ENCODE results near the gene LRAT.
"Not testable (repeated sequence)": the region's sequence is repeated elsewhere in the genome, so short reads cannot be mapped to it uniquely, and the experiment has no call there.

Gene LRAT

DNA sequence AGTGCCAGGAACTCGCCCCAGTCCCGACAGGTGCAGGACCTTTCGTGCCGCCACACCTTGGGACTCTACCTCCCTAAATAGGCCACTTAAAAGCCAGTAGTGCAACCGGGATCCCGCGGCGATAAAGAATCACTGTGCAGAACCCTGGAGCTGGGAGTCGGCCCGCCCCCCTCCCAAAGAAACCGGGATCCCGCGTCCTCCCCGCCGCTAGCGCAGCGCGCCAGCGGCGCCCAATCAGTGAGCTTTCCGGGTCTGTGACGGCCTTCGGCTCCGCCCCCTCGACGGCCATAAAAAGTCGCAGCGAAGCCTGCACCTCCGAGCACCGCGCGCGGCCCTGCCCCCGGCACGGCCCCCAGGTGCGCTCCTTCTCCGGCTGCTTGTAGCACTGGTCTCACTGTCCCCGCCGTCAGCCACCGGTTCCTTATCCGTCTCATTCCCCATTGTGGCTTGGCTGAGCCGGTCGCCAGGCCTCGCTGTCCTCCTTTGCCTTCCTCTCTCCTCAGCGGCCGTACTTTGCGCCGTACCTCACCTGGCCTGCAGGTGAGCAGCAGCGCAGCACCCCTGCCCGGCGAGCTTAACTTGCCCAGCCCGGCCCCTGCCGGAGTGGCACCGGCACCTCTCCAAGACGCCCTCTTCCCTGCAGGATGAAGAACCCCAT is at the start of gene LRAT:
LRAT (plus strand) TSS at position 318 of the 658 bp plus-strand sequence; CDS start at position 645, 327 bp downstream.
- DNase-seq: peak; percentile 61

- DNase-seq: no peak
These were observed 35.9 kb upstream of the LRAT start for GRCh38 chr4:154707877-154708276.

GRCh38 chr4:154709550-154709949 is 34.2 kb upstream of the LRAT start:
- no peak for DNase-seq

DNA sequence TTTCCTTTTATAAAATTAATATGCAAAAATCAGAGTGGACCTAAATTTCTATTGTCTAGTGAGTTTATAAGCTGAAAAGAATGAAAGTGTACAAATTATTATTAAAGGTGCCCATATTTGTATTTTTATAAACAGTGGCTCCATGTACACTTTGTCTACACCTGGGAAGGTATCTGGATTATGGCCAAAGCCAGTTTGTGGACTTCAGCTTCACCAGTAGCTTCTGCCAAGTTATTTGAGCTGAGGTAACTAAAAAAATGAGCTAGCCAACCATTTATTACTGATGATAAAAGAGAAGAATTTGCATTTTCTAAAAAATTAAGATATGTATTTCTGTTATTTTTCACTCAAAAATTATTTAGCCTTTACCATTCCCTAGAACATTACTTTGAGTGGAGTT is 32.3 kb upstream of the LRAT start:
- DNase-seq: no peak

GRCh38 chr4:154714339-154715040 is 29.3 kb upstream of the LRAT start:
- DNase-seq: peak; percentile 5

- no peak for DNase-seq
These were observed 24.7 kb upstream of the LRAT start for GRCh38 chr4:154719087-154719486.

DNA sequence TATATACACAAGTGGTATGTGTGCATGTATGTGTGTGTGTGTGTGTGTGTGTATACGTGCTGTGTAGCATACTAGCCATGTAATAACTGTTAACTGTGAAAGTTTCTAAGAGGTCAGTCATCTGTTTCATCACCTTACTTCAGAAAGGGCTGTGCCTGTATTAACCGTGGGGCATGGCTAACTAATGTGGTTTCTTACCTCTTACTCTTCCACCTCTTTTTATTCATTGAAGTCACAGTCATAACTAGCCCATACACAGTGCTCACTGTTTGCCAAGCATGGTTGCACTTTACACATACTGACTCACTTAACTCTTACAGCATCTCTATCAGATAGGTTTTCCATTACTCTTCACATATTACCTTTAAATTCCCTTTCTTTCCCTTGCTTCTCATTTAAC is 23.7 kb upstream of the LRAT start:
- DNase-seq: no peak

- no peak for DNase-seq
These were observed 23.1 kb upstream of the LRAT start for GRCh38 chr4:154720618-154721267.

- DNase-seq: no peak
These were observed 21.5 kb upstream of the LRAT start for GRCh38 chr4:154722262-154722661.

DNA sequence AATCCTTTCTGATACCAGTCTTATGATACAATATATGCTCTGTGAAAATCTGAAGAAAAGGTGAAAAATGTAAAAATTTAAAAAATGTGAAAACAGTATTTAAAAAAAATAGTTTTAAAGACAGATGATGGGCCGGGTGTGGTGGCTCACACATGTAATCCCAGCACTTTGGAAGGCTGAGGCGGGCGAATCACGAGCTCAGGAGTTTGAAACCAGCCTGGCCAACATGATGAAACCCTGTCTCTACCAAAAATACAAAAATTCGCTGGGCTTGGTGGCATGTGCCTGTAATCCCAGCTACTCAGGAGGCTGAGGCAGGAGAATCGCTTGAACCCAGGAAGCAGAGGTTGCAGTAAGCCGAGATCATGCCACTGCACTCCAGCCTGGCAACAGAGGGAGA is 20.2 kb upstream of the LRAT start:
- not testable (repeated sequence) for DNase-seq

DNA sequence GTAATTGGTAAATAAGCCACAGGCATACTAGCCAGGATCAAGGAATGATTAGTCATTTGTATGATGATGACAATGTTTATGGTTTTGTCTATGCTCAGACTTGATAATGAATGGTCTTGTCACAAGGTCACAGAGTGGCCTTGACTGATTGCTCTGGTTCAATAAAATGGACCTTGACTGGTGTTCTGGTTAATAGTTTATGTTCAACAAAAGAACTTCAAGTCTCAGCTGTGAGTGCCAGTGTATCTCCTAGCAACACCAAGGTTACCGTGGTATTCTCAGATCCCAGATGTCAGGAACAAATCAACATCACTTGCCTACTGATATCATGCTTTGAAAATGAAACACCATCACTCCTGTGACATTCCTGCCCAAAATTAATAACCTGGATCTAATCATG is 16.3 kb upstream of the LRAT start:
- DNase-seq: no peak

- DNase-seq: no peak
These were observed 12.0 kb upstream of the LRAT start for GRCh38 chr4:154731756-154732155.

DNA sequence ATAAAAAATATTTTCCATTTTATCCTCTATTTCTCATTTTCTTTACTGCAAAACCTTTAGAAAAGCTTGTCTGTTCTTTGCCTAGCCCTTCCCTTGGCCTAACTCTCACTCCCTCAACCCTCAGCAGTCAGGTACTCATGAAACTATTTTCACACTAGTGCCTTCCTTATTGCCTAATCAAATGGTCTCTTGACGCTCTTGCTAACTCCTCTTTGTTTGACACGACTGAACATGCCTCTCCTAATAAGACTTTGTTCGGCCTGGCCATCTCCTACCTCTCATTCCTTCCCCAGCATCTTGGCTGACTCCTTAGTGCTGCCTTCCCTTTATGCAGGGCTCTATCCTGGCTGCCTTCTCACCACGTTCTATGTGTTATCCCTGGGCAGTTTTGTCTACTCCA is 11.1 kb upstream of the LRAT start:
- no peak for DNase-seq

GRCh38 chr4:154736770-154737169 is 7.0 kb upstream of the LRAT start:
- DNase-seq: no peak

GRCh38 chr4:154738426-154738825 is 5.4 kb upstream of the LRAT start:
- no peak for DNase-seq

GRCh38 chr4:154739111-154739510 is 4.7 kb upstream of the LRAT start:
- DNase-seq: no peak

- DNase-seq: no peak
These were observed 3.3 kb upstream of the LRAT start for GRCh38 chr4:154740462-154740861.

DNA sequence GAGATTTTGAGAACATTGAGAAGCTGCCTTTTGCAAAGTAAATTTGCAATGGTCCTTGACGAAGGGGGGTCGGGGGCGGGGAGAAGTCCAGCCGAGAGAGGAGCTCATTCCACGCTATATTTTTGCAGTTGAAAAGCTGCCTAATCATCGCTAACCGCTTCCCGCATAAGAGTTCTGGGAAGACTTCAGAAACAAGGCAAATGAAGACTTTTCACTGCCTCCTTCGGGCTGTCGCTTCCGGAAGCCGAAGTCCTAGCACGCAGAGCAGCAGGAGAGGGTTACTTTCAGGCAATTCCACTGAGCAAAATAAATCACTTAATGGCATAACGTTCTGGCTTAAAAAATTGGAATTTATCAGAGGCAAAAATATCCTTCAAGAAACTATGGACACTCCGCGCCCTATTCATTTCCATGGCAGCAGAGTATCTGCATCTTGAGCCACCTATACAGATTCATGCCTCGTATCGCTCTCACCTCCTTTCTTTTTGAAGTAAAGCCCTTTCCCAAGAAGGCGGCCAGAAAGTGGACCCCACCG is 2.6 kb upstream of the LRAT start:
- DNase-seq: no peak

DNA sequence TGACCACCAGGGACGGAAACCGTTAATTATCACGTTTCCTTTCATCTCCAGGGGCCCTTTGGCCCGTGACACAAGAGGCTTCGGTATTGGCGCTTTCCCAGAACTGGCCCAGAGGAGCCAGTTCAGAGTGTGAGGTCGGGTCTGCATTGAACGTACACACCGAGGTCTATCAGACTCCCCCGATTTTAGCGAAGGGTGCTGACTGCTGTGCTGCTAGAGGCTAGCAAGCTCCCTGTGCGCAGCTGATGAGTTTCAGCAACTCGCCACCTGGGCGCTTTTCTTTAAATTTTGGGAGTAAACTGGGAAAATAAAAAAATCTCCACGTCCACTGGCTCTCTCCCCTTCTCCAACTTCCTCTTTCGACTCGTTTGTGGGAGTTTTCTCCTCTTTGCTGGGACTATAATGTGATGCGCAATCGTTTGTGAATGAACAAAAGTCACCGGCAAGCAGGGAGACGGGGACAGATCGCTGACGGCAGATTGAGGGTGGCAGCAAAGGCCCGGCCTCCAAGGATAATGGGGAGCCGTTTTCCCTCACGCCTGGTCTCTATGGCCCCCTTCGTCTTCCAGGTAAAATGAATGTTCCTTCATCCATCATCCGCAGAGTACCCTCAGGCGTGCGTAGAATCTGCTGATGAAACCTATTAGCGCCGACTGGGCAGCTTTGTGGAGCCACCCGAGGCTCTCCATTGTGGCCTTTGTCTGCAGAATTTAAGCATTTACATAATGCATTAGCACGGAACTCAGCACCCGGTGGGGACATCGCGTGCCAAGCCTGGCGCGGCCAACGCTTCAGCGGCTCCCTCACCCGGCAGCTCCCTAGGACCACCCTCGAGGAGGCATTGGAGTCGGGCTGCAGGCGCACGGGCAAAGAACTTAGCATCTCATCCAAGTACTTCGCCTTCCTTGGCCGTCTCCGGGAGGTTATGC is 1.6 kb upstream of the LRAT start:
- DNase-seq: peak; percentile 25

DNA sequence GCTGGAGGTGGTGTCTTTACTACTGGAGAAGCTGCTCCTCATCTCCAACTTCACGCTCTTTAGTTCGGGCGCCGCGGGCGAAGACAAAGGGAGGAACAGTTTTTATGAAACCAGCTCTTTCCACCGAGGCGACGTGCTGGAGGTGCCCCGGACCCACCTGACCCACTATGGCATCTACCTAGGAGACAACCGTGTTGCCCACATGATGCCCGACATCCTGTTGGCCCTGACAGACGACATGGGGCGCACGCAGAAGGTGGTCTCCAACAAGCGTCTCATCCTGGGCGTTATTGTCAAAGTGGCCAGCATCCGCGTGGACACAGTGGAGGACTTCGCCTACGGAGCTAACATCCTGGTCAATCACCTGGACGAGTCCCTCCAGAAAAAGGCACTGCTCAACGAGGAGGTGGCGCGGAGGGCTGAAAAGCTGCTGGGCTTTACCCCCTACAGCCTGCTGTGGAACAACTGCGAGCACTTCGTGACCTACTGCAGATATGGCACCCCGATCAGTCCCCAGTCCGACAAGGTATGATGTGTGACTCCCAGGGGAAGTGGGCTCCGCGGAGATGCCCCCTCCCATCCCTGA is 634 bp downstream of the LRAT start:
- DNase-seq: no peak

GRCh38 chr4:154757713-154758112 is 13.9 kb downstream of the LRAT start:
- DNase-seq: no peak

- no peak for DNase-seq
These were observed 17.1 kb downstream of the LRAT start for GRCh38 chr4:154760895-154761294.
